SU-DHL-6 (cell line): Measurements from ENCODE around the gene RDH8.

Experiments used
- H2AFZ ChIP-seq: fragments of 200-600 bp; sonication (generic); 2 replicates; pipeline ENCODE4 v1.6.1; 2014; ENCODE audit warnings: low read depth, mild to moderate bottlenecking, moderate library complexity, mixed read lengths, antibody characterized with exemption, low read length; ENCODE audit not compliant: severe bottlenecking
- H3F3A ChIP-seq: fragments of 200-600 bp; shearing (Covaris generic); 2 replicates; pipeline ENCODE4 v1.6.0; 2016; ENCODE audit warnings: antibody characterized with exemption, mild to moderate bottlenecking; ENCODE audit not compliant: insufficient read depth
- H3K27ac ChIP-seq: fragments of 200-600 bp; sonication (generic); 2 replicates; pipeline ENCODE4 v1.5.1; 2016; ENCODE audit warnings: low read depth, mild to moderate bottlenecking, low read length, moderate library complexity, mixed read lengths
- H3K27me3 ChIP-seq: fragments of 200-600 bp; sonication (generic), shearing (Covaris generic); 2 replicates; pipeline ENCODE4 v1.6.0; 2014; ENCODE audit warnings: mild to moderate bottlenecking, low read length
- H3K36me3 ChIP-seq: fragments of 200-600 bp; sonication (generic); 2 replicates; pipeline ENCODE4 v1.6.1; 2014; ENCODE audit warnings: mild to moderate bottlenecking, low read length, mixed read lengths
- H3K4me2 ChIP-seq: fragments of 300-600, 200-600 bp; shearing (Covaris generic), sonication (generic); 2 replicates; pipeline ENCODE4 v1.6.0; 2014; ENCODE audit warnings: low read length, low read depth, mild to moderate bottlenecking; ENCODE audit not compliant: poor library complexity, severe bottlenecking
- H3K4me3 ChIP-seq: fragments of 200-600 bp; sonication (generic); 2 replicates; pipeline ENCODE4 v1.5.1; 2014; ENCODE audit warnings: antibody characterized with exemption, low read length, mild to moderate bottlenecking, mixed read lengths; ENCODE audit not compliant: insufficient read depth, poor library complexity, severe bottlenecking
- H3K79me2 ChIP-seq: fragments of 200-600 bp; sonication (generic); 2 replicates; pipeline ENCODE4 v1.6.1; 2014; ENCODE audit warnings: mild to moderate bottlenecking, low read length, moderate library complexity; ENCODE audit not compliant: insufficient read depth
- H3K9ac ChIP-seq: fragments of 200-600 bp; sonication (generic); 2 replicates; pipeline ENCODE4 v1.7.0; 2014; ENCODE audit warnings: mild to moderate bottlenecking, low read length
- H3K9me2 ChIP-seq: fragments of 200-600 bp; sonication (generic); replicated peaks from 2 replicates; pipeline ENCODE4 v1.6.1; 2014; ENCODE audit warnings: low read length; ENCODE audit not compliant: insufficient read depth
- H3K9me3 ChIP-seq: fragments of 200-600 bp; sonication (generic); 2 replicates; pipeline ENCODE4 v1.6.1; 2014; ENCODE audit warnings: low read length, mixed read lengths; ENCODE audit not compliant: insufficient read depth
- H4K20me1 ChIP-seq: fragments of 200-600 bp; sonication (generic); 2 replicates; pipeline ENCODE4 v1.6.1; 2014; ENCODE audit warnings: low read depth, mild to moderate bottlenecking, antibody characterized with exemption, low read length, moderate library complexity, mixed read lengths
- EZH2phosphoT487 ChIP-seq: fragments of 200-600 bp; sonication (generic), shearing (Covaris generic); conservative IDR thresholded peaks from 2 replicates; pipeline ENCODE4 v1.6.1; 2018; ENCODE audit warnings: mild to moderate bottlenecking, antibody characterized with exemption, low read length, moderate library complexity, mixed read lengths
- TF ChIP-seq, protein P1 (sequence below): fragments of 200-600 bp; sonication (generic); IDR thresholded peaks from one replicate; pipeline ENCODE4 v1.5.1; 2017; ENCODE audit warnings: antibody characterized with exemption, mild to moderate bottlenecking, low read length, moderate library complexity; ENCODE audit not compliant: insufficient read depth, poor library complexity, severe bottlenecking

Gene RDH8

GRCh38 chr19:10006752-10007323 lies 6.4 kb upstream of the RDH8 start:
- no peak overlapping the region for H3K4me3 ChIP-seq
- H3F3A ChIP-seq = no peaks in the 10 kb centered on the region
- TF ChIP-seq EZH2phosphoT487 = no peak
- TF ChIP-seq, protein P1, sequence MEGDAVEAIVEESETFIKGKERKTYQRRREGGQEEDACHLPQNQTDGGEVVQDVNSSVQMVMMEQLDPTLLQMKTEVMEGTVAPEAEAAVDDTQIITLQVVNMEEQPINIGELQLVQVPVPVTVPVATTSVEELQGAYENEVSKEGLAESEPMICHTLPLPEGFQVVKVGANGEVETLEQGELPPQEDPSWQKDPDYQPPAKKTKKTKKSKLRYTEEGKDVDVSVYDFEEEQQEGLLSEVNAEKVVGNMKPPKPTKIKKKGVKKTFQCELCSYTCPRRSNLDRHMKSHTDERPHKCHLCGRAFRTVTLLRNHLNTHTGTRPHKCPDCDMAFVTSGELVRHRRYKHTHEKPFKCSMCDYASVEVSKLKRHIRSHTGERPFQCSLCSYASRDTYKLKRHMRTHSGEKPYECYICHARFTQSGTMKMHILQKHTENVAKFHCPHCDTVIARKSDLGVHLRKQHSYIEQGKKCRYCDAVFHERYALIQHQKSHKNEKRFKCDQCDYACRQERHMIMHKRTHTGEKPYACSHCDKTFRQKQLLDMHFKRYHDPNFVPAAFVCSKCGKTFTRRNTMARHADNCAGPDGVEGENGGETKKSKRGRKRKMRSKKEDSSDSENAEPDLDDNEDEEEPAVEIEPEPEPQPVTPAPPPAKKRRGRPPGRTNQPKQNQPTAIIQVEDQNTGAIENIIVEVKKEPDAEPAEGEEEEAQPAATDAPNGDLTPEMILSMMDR = no peak
- no peak overlapping the region for H2AFZ ChIP-seq
- H3K9me3 ChIP-seq = no peaks in the 10 kb centered on the region
- H3K9me2 ChIP-seq = no peaks in the 10 kb centered on the region
- H4K20me1 ChIP-seq = no peaks in the 10 kb centered on the region
- no peaks in the 10 kb centered on the region for H3K36me3 ChIP-seq
- H3K27me3 ChIP-seq = no peaks in the 10 kb centered on the region
- H3K79me2 ChIP-seq = no peaks in the 10 kb centered on the region
- H3K27ac ChIP-seq = no peak overlapping the region
- H3K9ac ChIP-seq = no peak overlapping the region
- H3K4me2 ChIP-seq = no peak overlapping the region

- no peaks in the 10 kb centered on the region for H3K9me2 ChIP-seq
- no peak overlapping the region for H3K9ac ChIP-seq
- no peaks in the 10 kb centered on the region for H3K36me3 ChIP-seq
- no peak overlapping the region for H2AFZ ChIP-seq
- no peaks in the 10 kb centered on the region for H3K9me3 ChIP-seq
- no peak for TF ChIP-seq EZH2phosphoT487
- TF ChIP-seq, protein P1 = no peak
- no peaks in the 10 kb centered on the region for H3K79me2 ChIP-seq
- no peak overlapping the region for H3K4me3 ChIP-seq
- H4K20me1 ChIP-seq = no peaks in the 10 kb centered on the region
- no peaks in the 10 kb centered on the region for H3F3A ChIP-seq
- no peak overlapping the region for H3K4me2 ChIP-seq
- H3K27me3 ChIP-seq = no peaks in the 10 kb centered on the region
- no peak overlapping the region for H3K27ac ChIP-seq
Measured at GRCh38 chr19:10007371-10008183, 5.7 kb upstream of the RDH8 start.

GRCh38 chr19:10008184-10008765 lies 5.0 kb upstream of the RDH8 start:
- H3K9me2 ChIP-seq = no peaks in the 10 kb centered on the region
- H2AFZ ChIP-seq = no peak overlapping the region
- no peak overlapping the region for H3K4me3 ChIP-seq
- no peak overlapping the region for H3K4me2 ChIP-seq
- no peaks in the 10 kb centered on the region for H3K27me3 ChIP-seq
- no peaks in the 10 kb centered on the region for H3K9me3 ChIP-seq
- no peaks in the 10 kb centered on the region for H3F3A ChIP-seq
- no peaks in the 10 kb centered on the region for H4K20me1 ChIP-seq
- H3K9ac ChIP-seq = no peak overlapping the region
- H3K79me2 ChIP-seq = no peaks in the 10 kb centered on the region
- H3K27ac ChIP-seq = no peak overlapping the region
- H3K36me3 ChIP-seq = no peaks in the 10 kb centered on the region
- TF ChIP-seq, protein P1 = no peak
- TF ChIP-seq EZH2phosphoT487 = no peak
